ENCODE results near the gene ANKRD12. TPM values are rescaled to one million over a fixed set of nuclear protein-coding genes. Genes with fewer than 3 reads are reported as not detected.

The ANKRD12 gene
- total and polyA plus RNA-seq, 10 of the 15 experiments (the other 5 are each of a cell fraction or from before 2014, with no cell fraction given), result 5.9 to 45.7 (median 20.2) TPM

- POLR2A ChIA-PET, result interaction anchor here (0.8 to 6.1 kb wide), 7 partner anchors 13 to 44 kb away, joined by 3 to 85 read pairs (median 6); partner anchors contain the start of gene ANKRD12
- DNase-seq (ENCODE audit: low read depth, low spot score) (no peak), ATAC-seq (peak; percentile 4; the same call in 2 of the 3 replicates), FAIRE-seq (no peak)
- intact Hi-C loops (cut with micrococcal nuclease; ENCODE audit: unreplicated experiment), result loop anchor here (1.0 to 2.0 kb wide), 2 partner anchors 10 to 33 kb away; partner anchors contain the start of gene ANKRD12
- H4K20me1 ChIP-seq (ENCODE audit: control insufficient read depth, insufficient read depth), result no peaks in the 10 kb centered on the region; the same call in 1 of the 2 replicates
- peak overlapping the region; percentile 87 for H3K4me3 ChIP-seq
- no peaks in the 10 kb centered on the region for H3K9me3 ChIP-seq (replicated peaks; ENCODE audit: control insufficient read depth, insufficient read depth, low read length)
- RAD21 ChIA-PET (ENCODE audit: unreplicated experiment), result interaction anchor here (0.8 to 6.5 kb wide), 9 partner anchors 10 to 570 kb away, joined by 3 to 73 read pairs (median 4); partner anchors contain the start of gene ANKRD12
- 1% methylated on average over 4 of the region's 4 CpGs for WGBS (ENCODE audit: insufficient coverage, insufficient replicate concordance, low lambda C conversion rate, missing lambda C conversion rate)
- peak overlapping the region; percentile 93 for H3K9ac ChIP-seq (ENCODE audit: control insufficient read depth, insufficient read depth, low read length)
- CTCF ChIA-PET, result interaction anchor here (0.6 to 6.2 kb wide), 16 partner anchors 12 to 300 kb away, joined by 3 to 95 read pairs (median 4); partner anchors contain the start of gene ANKRD12
- no peak overlapping the region for H2AFZ ChIP-seq (ENCODE audit: control insufficient read depth, low read depth, low read length)
- TF ChIP-seq GATAD2B (conservative IDR thresholded peaks at IDR 0.05; ENCODE audit: low read depth) (no peak), RAD21 (IDR thresholded peaks at IDR 0.05; ENCODE audit: insufficient read depth, low read depth, low read length) (peak; percentile 46; the same call in 1 of the 2 replicates), ZNF217 (IDR thresholded peaks at IDR 0.05) (no peak), MTA3 (IDR thresholded peaks at IDR 0.05; ENCODE audit: borderline replicate concordance, low read length) (0 out of 2 replicates have a peak, but pooled peaks have one; percentile 33), KAT2A (conservative IDR thresholded peaks at IDR 0.05; ENCODE audit: control insufficient read depth, low read depth, low read length) (no peak), GABPA (IDR thresholded peaks at IDR 0.05; ENCODE audit: low read depth) (no peak), RAD51 (IDR thresholded peaks at IDR 0.05) (0 out of 2 replicates have a peak, but pooled peaks have one; percentile 7), TCF3 (IDR thresholded peaks at IDR 0.05; ENCODE audit: borderline replicate concordance, insufficient read depth, low read depth, low read length) (no peak), STAT3 (IDR thresholded peaks at IDR 0.05; ENCODE audit: low read depth, low read length) (no peak), NBN (IDR thresholded peaks at IDR 0.05) (no peak), PAX5 (IDR thresholded peaks at IDR 0.05; ENCODE audit: borderline replicate concordance, low read depth, low read length) (peak; percentile 75), CTCF (IDR thresholded peaks at IDR 0.05 in 2 of 3, conservative IDR thresholded peaks at IDR 0.05 in 1 of 3; ENCODE audit: control insufficient read depth in 2 of 3, extremely low read depth in 1 of 3, insufficient read depth in 1 of 3, low read depth in 3 of 3, low read length in 3 of 3) (peak; percentile 10 to 60 (median 26); a peak in 3 of 6 replicates), NKRF (conservative IDR thresholded peaks at IDR 0.05) (no peak), SREBF2 (IDR thresholded peaks at IDR 0.05; ENCODE audit: low read length) (no peak), CHD1 (IDR thresholded peaks at IDR 0.05; ENCODE audit: low read depth, low read length) (0 out of 2 replicates have a peak, but pooled peaks have one; percentile 51), MYB (IDR thresholded peaks at IDR 0.05; ENCODE audit: borderline replicate concordance, low read depth, low read length) (no peak), SRF (IDR thresholded peaks at IDR 0.05; ENCODE audit: low read depth in 2 of 2, low read length in 2 of 2) (no peak)
- 0 out of 4 replicates have a peak, but pooled peaks cover 0 to 5% of the 10 kb centered on the region in 2 experiments for H3K36me3 ChIP-seq (ENCODE audit: control insufficient read depth in 2 of 2, insufficient read depth in 2 of 2, low read length in 1 of 2)
- no peaks in the 10 kb centered on the region for H3K27me3 ChIP-seq (replicated peaks in 1 of 2; ENCODE audit: control insufficient read depth in 2 of 2, insufficient read depth in 2 of 2, low read length in 1 of 2)
- SMC1A ChIA-PET (ENCODE audit: uncharacterized antibody, unreplicated experiment), result interaction anchor here (0.8 to 8.8 kb wide), 21 partner anchors 8 to 417 kb away, joined by 3 to 112 read pairs (median 5); no protein-coding TSS in a partner anchor
- peak overlapping the region; percentile 85 for H3K27ac ChIP-seq (ENCODE audit: control insufficient read depth, insufficient read depth)
- peak overlapping the region; percentile 95 for H3K4me2 ChIP-seq (ENCODE audit: control insufficient read depth, insufficient read depth)
- in situ Hi-C loops (cut with MboI), result no loop called here
- BruUV-seq (replicated peaks), result no TSS peak
- peaks cover 5% of the 10 kb centered on the region for H3K4me1 ChIP-seq (ENCODE audit: control insufficient read depth, insufficient read depth, low read length)
- peaks cover 69% of the 10 kb centered on the region for H3K79me2 ChIP-seq (ENCODE audit: control insufficient read depth, insufficient read depth, low read length)
These were observed 33.2 kb upstream of the ANKRD12 start for GRCh38 chr18:9103376-9103873.

All from GM12878 (cell line).